Posterior cingulate gyrus (tissue), 11 donors: ENCODE data around the gene PNLIPRP3.
"Not testable (repeated sequence)": the region's sequence is repeated elsewhere in the genome, so short reads cannot be mapped to it uniquely, and the experiment has no call there.

ENCODE experiments used
- DNase-seq, 10 donors: peaks; one replicate each; pipeline versions ENCODE4 v3.0.0 to v3.0.0-alpha.2; 2020 to 2021; ENCODE audit warnings: mixed read lengths in 3 of 10
- intact Hi-C: fragments of 100-400 bp; cut with DNase I; formaldehyde crosslinking; loops from one replicate; pipeline ENCODE4 v1.15.1; 2023

Gene PNLIPRP3

DNA sequence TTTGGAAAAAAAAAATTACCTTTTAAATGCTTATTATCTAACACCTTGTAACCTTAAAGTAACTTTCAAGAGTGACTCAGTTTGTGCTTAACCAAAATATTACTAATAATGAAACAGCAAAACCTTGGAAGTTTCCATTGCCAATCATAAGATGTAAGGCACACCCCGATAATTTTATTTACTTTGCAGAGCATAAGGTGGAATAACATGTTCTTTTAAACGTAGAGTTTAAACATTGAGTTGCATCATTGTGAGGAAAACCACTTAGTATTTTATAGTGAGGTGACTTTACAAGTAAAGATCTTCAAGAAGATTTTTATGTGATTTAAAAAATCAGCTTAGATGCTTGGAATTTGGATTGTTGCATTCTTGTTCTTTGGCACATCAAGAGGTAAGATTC, at the start of gene PNLIPRP3:
Gene PNLIPRP3, plus strand, starts transcription at position 177 of the 400 bp plus-strand sequence. Its CDS starts 166 bp downstream, at position 343.
- DNase-seq, result no peak
- intact Hi-C loops, result no loop called here

DNA sequence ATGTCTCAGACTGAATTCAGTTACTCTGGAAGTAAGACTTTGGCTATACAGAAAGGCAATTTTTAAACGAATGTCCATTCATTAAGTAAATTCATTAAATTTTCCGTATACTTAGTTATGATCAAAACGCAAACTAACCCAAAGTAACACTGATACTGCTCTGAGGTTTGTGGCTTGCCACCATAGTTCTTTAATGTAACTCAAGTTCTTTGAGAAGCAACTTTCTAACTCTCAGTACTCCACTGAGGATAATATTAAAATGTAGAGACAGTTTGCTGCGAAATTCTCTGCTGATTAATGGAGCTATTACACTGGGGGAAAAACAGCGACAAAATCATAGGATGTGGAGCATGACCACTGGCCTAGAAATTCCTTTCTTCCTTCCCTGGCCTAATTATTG, 45.4 kb upstream of the PNLIPRP3 start:
- intact Hi-C loops, result loop anchor here (10.0 kb wide), 3 partner anchors 677 to 1237 kb away; no protein-coding TSS in a partner anchor
- DNase-seq, result no peak

DNA sequence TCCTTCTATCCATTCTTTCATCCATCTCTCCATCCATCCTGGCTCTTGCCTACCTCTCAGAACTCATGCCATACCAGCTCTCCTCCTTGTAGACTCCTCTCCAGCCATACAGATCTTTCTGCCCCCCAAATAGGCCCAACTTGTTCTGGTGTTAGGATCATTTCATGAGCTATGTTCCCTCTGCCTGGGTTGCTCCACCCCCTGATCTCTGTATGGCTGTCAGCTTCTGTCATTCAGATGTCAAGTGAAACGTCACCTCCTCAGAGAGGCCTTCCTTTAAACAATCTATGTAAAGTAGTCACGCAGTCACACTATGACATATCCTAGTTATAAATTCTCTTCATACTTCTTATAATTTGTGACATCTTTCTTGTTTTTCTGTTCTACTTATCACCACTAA, 42.3 kb upstream of the PNLIPRP3 start:
- intact Hi-C loops, result loop anchor here (10.0 kb wide), 3 partner anchors 681 to 1241 kb away; no protein-coding TSS in a partner anchor
- DNase-seq, result no peak

DNA sequence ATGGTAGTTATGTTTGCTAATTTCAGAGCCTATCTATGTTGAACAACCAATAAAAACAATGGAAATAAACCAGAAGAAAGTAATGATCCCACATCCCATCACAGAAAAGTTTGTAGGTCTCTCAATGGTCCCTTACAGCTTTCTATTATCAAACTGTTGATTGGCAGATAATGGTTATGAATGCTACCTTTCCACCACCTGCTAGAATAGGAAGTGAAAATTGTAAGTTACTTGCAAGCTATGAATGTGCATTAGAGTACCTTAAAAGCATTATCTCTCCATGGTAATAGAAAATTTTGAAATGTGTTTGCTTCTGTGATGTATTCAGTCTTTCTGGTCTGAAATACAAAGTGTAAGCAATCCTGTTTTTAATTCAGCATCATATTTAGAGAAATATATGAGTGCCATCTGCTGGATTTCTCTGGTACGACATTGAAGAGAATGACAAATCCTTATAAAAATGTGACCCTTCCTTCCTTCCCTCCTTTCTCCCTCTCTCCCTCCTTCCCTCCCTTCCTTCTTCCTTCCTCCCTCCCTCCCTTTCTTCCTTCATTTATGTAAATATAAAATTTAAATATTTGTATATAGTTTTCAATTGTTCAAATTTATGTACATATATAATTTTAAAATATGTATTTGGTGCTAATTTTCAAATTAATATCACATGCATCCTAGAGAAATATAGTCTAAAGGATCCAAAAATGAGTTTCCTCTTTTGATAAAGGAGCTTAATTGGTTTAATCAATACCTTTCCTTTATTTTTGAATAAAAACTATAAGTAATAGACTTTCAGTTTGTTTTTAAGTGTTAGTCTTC, 41.4 kb upstream of the PNLIPRP3 start:
- DNase-seq, result no peak
- intact Hi-C loops, result loop anchor here (2.0 to 10.0 kb wide), 4 partner anchors 681 to 1241 kb away; no protein-coding TSS in a partner anchor

DNA sequence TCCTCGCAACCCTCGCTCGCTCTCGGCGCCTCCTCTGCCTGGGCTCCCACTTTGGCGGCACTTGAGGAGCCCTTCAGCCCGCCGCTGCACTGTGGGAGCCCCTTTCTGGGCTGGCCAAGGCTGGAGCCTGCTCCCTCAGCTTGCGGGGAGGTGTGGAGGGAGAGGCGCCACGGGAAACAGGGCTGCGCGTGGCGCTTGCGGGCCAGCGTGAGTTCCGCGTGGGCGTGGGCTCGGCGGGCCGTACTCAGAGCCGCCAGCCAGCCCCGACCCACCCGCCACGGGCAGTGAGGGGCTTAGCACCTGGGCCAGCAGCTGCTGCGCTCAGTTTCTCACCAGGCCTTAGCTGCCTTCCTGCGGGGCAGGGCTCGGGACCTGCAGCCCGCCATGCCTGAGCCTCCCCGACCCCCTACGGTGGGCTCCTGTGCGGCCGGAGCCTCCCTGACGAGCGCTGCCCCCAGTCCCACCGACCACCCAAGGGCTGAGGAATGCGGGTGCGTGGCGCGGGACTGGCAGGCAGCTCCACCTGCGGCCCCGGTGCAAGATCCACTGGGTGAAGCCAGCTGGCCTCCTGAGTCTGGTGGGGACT, 34.3 kb upstream of the PNLIPRP3 start:
- intact Hi-C loops, result not testable (repeated sequence)
- peak in 1 of 10 donors; percentile 73 for DNase-seq

DNA sequence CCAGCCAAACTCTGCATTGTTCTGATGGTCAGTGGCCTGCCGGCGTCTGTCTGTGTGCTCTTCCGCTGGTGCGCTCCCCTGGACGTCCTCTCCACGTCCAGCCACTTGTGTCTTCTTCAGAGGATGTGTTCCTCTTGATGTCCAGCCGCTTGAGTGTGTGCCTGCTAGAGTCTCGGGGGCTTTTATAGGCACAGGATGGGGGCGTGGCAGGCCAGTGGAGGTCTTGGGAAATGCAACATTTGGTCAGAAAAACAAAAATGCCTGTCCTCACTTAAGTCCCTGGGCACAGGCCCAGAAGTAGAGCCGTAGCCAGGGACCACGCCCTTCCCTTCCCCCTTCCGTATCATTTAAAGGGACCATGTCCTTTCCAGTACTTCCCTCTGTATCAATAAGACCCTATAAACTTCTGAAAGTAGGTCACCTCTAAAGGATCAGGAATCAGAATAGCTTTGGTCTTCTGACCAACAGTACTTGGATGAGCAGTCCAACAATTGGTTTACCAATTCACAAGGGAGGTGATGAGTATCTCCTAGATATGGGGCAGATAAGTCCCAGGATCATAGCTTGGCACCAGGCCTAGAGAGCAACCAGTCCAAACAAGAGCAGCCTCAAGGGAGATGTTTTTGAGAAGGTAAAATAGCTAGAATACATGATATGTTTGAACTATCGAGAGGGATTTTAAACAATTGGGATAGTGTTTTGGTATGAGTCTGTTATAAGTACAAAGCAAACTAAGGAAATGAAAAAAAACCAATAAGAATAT, 32.2 kb upstream of the PNLIPRP3 start:
- DNase-seq, result no peak
- intact Hi-C loops, result no loop called here

DNA sequence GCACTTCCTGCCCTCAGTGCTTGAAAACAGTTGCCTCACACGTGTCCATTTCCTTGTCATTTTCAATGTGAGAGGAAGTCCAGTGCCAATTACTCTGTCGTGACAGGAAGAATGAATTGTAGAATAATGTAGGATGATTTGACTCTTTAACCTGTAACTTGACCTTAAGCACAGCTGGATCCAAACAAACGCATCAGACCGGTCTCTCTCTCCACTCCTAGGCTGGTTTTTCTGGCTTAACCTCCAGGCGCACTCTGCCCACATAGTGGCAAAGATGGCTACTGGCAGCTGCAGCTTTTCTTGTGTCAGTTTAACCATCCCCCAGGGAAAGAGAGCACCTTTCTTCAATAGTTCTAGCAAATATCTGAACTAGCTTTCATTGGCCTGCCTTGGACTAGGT, 29.4 kb upstream of the PNLIPRP3 start:
- DNase-seq, result no peak
- intact Hi-C loops, result no loop called here

DNA sequence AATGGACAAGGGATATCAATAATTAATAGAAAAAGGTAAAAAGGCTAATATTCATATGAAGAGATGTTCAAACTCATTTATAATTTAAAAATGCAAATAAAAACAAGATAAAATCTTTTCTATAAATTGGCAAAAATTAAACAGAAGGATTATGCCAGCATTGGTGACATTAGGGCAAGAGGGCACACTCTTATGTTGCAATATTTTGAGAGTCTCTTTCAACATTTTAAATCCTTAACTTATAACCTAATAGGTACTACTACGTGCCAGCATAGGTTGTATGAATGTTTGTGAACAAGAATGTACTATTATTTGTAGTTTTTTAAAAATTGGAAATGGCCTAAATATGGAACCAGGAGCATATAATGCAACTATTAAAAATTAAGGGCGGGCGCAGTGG, 24.8 kb upstream of the PNLIPRP3 start:
- intact Hi-C loops, result no loop called here
- DNase-seq, result no peak

DNA sequence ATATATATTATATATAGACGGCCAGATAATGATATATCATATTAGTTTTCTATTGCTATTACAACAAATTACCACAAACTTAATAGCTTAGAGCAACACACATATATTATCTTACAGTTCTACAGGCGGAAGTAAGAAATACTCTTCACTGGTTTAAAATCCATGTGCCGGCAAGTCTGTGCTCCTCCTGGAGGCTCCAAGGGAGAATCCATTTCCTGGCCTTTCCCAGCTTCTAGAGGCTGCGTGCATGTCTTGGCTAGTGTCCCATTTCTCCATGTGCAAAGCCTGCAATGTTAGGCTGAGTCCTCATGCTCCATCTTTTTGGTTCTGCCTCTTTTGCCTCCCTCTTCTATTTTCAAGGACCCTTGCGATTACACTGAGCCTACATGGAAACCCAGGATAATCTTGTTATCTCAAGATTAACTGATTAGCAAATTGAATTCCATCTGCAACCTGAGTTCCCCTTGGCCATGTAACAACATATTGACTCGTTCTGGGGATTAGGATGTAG, 23.9 kb upstream of the PNLIPRP3 start:
- no peak for DNase-seq
- intact Hi-C loops, result no loop called here

DNA sequence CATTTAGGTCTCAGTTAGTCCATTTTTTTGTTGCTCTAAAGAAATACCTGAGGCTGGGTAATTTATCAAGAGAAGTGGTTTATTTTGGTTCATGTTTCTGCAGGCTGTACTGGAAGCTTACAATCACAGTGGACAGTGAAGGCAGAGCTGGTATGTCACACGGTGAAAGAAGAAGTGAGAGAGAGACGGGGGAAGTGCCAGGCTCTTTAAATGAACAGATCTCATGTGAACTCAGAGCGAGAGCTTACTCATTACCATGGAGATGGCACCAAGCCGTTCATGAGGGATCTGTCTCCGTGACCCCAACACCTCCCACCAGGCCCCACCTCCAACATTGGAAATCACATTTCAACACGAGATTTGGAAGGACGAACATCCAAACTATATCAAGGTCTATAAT, 18.9 kb upstream of the PNLIPRP3 start:
- DNase-seq, result no peak
- intact Hi-C loops, result no loop called here

DNA sequence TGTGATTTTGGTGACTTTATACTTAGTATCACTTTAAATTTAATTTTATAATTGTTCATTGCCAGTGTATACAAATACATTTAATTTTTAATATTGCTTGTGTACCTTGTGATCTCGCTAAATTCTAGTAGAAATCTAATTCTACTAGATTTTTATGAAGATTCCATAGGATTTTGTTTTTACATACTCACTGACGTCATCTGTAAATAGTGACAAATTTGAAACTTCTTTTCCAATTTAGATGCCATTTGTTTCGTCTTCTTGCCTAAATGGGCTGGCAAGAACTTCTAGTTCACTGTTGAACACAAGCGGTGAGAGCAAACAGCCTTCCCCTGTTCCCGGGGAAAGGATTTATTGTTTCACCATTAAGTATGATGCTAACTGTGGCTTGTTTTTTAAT, 17.3 kb upstream of the PNLIPRP3 start:
- intact Hi-C loops, result no loop called here
- no peak for DNase-seq

DNA sequence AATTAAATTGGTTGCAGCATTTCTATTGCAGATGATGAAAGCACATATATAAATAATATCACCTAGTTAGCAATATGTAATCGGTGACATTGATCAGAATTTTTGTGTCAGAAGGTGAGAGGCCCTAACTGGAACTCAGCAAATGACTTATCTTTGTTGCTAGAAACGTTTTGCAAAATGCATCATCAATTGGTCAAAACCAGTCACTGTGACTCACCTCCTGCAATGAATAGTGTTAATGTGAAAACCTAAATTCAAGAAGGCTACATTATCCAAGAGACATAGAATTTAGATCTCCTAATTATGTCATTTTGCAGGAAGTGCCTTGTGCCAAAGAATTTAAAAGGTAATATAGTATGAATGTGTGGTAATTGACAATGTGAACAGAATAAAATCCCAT, 9.8 kb upstream of the PNLIPRP3 start:
- no peak for DNase-seq
- intact Hi-C loops, result no loop called here

DNA sequence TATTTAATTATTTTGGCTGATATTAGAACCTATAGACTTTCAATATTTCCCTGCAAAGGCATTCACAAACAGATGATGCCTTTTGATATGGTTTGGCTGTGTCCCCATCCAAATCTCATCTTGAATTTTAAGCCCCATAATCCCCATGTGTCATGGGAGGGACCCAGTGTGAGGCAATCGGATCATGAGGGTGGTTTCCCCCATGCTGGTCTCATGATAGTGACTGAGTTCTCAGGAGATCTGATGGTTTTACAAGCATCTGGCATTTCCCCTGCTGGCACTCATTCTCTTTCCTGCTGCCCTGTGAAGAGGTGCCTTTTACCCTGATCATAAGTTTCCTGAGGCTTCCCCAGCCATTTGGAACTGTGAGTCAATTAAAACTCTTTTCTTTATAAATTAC, 9.3 kb upstream of the PNLIPRP3 start:
- intact Hi-C loops, result no loop called here
- no peak for DNase-seq

DNA sequence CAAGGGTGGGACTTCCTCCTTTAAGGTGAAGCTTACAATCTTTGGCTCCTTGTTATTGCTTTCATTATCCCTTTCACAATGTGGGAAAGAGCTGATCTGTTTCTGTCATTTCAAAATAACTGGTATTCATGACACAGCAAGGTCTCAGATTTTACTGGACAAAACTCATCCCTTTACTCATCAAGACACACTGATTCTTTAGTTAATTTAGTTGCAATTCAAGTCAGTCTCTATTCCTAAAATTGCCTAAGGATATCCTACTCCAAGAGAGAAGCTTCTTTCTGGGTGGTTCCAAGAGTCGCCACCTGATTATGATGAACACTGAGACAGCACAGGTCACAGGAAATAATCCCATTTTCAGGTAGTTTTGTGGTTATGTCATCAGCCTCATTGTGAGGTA, 5.8 kb upstream of the PNLIPRP3 start:
- DNase-seq, result no peak
- intact Hi-C loops, result no loop called here

DNA sequence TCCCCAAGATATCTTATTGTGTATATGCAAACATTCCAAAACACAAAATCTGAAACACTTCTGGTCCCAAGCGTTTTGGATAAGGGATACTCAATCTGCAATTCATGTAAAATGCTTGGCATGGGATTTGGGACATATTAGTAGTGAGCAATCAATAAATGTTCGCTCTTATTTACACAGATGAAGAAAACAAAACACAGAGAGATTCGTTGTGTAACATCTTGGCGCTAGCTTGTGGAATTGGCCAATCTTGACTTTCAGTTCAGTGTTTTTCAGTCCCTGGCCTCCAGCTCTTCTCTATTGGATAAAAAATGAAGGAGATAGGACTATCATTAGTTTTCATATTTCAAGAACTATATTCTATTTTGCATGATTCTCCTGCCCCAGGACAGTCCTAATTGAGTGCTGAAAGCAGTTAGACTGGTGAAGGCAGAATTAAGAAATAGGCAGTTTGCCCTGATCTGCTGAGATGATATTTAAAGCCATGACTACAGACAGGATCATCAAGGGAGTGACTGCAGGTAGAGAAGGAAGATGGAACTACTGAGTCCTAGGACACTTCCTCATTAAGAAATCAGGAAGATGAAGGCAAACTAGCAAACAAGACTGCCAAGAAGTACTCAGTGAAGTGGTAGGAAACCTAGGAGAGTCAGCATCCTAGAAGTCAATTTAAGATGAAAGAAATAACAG, 1.8 kb downstream of the PNLIPRP3 start:
- intact Hi-C loops, result no loop called here
- DNase-seq, result no peak

DNA sequence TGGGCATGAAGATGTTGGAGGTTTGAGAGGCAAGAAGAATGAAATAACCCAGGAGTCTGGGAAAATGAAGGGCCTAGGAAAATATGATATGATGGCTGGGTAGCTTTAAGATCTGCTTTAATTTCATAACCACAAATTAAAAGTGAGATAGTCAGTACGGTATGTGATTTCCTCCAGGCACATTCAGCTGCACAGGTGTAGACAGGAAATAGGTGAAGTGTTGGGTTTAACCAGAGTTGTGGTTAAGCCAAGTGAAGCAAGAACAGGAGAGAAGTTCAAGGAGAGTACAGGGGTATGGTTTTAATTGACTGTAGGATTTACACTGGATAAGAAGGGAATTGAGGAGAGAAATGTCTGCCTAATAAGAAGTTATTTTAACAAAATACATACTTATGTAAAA, 2.6 kb downstream of the PNLIPRP3 start:
- no peak for DNase-seq
- intact Hi-C loops, result no loop called here

DNA sequence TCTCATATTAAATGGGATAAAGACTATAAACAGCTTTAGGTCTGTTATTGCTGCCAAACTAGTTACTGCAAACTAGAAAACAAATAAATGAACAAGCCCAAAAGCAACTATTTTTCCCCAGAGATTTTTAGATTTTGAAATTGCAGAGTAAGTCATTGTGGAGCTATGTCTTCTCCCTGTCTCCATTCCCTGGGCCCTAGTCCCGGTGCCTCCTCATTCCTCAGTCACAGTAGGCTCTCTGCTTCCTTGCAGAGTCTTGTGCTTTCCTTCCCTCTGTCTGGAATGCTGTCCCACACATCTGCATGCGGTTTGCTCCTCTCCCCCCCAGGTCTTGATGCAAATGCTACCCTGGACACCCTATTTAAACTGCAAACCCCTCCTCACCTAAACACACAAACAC, 4.0 kb downstream of the PNLIPRP3 start:
- intact Hi-C loops, result no loop called here
- DNase-seq, result no peak

DNA sequence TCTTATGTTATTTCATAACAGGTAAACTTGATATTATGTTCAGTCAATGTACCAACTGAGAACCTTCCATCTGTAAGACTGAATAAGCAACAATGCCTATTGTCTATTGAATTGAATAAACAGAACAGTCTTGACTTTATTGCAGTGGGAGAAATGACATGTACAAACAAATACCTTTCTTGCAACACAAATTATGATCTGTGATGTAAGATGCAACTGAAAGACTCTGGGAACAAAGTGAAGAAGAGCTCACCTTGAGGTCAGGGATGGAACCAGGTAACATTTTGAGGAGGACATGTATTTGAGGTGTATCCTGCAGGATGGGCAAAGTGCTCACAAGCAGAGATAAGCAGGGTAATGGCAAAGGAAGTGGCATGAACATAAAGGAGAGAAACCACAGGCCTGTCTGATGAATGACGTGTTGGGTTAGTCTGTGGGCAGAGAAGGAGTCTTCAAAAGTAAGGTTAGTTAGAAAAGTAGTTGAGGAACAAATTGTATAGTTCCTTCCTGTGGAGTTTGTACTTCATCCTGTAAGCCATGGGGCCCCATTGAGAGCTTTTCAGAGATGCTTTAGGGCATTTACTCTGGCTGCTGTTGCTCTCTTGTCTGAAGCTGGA, 9.5 kb downstream of the PNLIPRP3 start:
- intact Hi-C loops, result no loop called here
- no peak for DNase-seq

DNA sequence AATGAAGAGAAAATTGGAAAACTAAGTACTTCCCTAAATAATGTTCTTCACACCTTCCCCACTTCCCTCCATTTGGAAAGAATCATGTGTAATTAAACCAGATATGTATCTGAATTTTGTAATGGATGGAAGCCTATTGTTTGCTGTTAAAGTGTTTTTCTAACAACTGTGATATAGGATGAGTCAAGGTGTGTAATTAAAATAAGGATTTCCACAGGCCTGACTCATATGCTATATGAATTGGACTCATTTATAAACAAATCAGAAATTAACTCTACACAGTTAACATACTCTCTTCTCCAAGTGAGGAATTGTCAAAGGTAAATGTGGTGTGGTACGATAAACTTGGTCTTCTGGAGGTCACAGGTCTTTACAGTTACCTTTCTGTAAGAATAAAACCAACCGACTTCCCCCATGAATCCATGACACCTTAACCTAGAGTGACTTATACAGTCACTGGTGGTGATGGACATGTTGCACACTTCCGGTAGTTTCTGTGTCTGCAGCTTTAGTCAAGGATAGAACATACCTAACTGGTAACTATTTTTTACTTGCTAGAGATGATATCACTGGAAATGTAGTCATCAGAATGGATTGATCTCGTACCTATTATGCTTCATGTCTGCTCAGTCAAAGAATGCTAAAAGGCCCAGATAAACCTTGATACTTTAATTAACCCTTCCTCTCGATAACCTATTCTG, 12.8 kb downstream of the PNLIPRP3 start:
- DNase-seq, result no peak
- intact Hi-C loops, result no loop called here
